K562 (cell line): ENCODE data around the gene ERBB4. TPM values are rescaled to one million over a fixed set of nuclear protein-coding genes. Genes with fewer than 3 reads are reported as not detected.

Experiments used
- ATAC-seq: fragments of 200-7000 bp; cut with Tn5 transposase; 3 replicates; pipeline ENCODE4 v1.9.1; 2020; ENCODE audit warnings: moderate library complexity
- BruUV-seq: library from RNA; stranded (reverse); fragments of 400-500 nt; replicated peaks from 2 replicates; lab custom pipeline; 2021; lab: Mats Ljungman, UMichigan
- CTCF ChIA-PET: fragments of 300-600 bp; formaldehyde crosslinking; extraction: SDS; loops from one replicate; lab custom pipeline; 2021; ENCODE audit warnings: low intra/inter-chr PET ratio; lab: Yijun Ruan, JAX
- POLR2A ChIA-PET: fragments of 300-600, 350-650 bp; sonication (Branson Sonifier 250); formaldehyde crosslinking; extraction: SDS; loops from one replicate; lab custom pipeline; 2021; ENCODE audit warnings: antibody characterized with exemption, inconsistent platforms; lab: Yijun Ruan, JAX
- DNase-seq, 4 experiments: peaks; one replicate each; pipeline versions ENCODE4 v3.0.0 to v3.0.0-alpha.2; 2011 to 2018; ENCODE audit warnings: low spot score in 3 of 4, mixed read lengths in 3 of 4; ENCODE audit errors: extremely low read depth in 1 of 4
- FAIRE-seq: peaks from 2 replicates; lab custom pipeline; 2011; peaks lifted over from hg19 to GRCh38; lab: Jason Lieb, UNC
- H2AFZ ChIP-seq: 2 replicates; pipeline ENCODE4 v1.6.0; 2011; ENCODE audit warnings: low read depth, low read length, control low read depth, inconsistent platforms
- H3K27ac ChIP-seq: fragments of 200-600 bp; 3 replicates; pipeline ENCODE4 v1.8.0; 2011; ENCODE audit warnings: low read depth, mild to moderate bottlenecking, control low read depth, inconsistent platforms, low read length, moderate library complexity, mixed read lengths; ENCODE audit errors: extremely low read depth
- H3K27me3 ChIP-seq, 2 experiments: fragments of 300-600 bp in 1 of 2; 2 replicates in 1 of 2; 3 replicates in 1 of 2; pipeline versions ENCODE4 v1.6.0 to v1.8.0; 2011; ENCODE audit warnings: inconsistent platforms in 2 of 2, low read length in 2 of 2, mild to moderate bottlenecking in 1 of 2, mixed read lengths in 1 of 2, moderate library complexity in 1 of 2; ENCODE audit not compliant: control insufficient read depth in 2 of 2, insufficient read depth in 2 of 2
- H3K36me3 ChIP-seq: fragments of 300-600 bp; 3 replicates; pipeline ENCODE4 v1.8.0; 2011; ENCODE audit warnings: mild to moderate bottlenecking, low read length, inconsistent platforms; ENCODE audit not compliant: control insufficient read depth, insufficient read depth
- H3K4me1 ChIP-seq, 2 experiments: fragments of 200-600 bp in 1 of 2; replicated peaks in 1 of 2; 2 replicates in 1 of 2; 3 replicates in 1 of 2; pipeline versions ENCODE4 v1.5.1 to v1.8.0; 2011; ENCODE audit warnings: inconsistent platforms in 2 of 2, low read length in 2 of 2, mild to moderate bottlenecking in 1 of 2, mixed read lengths in 1 of 2, moderate library complexity in 1 of 2; ENCODE audit not compliant: control insufficient read depth in 2 of 2, insufficient read depth in 2 of 2
- H3K4me2 ChIP-seq: 2 replicates; pipeline ENCODE4 v1.6.1; 2011; ENCODE audit warnings: low read length, control low read depth, inconsistent platforms, mixed read lengths; ENCODE audit not compliant: insufficient read depth
- H3K4me3 ChIP-seq: fragments of 200-600 bp; sonication (generic), shearing (Covaris generic); 2 replicates; pipeline ENCODE4 v1.5.1; 2016; ENCODE audit warnings: control low read depth, inconsistent platforms
- H3K79me2 ChIP-seq: fragments of 200-600 bp; 3 replicates; pipeline ENCODE4 v1.8.0; 2011; ENCODE audit warnings: low read length, inconsistent platforms; ENCODE audit not compliant: control insufficient read depth, insufficient read depth
- H3K9ac ChIP-seq, 2 experiments: 2 replicates each; pipeline versions ENCODE4 v1.6.0 to v1.6.1; 2011; ENCODE audit warnings: low read depth in 2 of 2, low read length in 2 of 2, control low read depth in 1 of 2, inconsistent platforms in 1 of 2, mild to moderate bottlenecking in 1 of 2, mixed read lengths in 1 of 2; ENCODE audit not compliant: insufficient read depth in 1 of 2
- H3K9me1 ChIP-seq: one replicate; pipeline ENCODE4 v1.6.0; 2011; ENCODE audit warnings: inconsistent platforms, mild to moderate bottlenecking, low read length, moderate library complexity; ENCODE audit not compliant: control insufficient read depth, insufficient read depth
- H3K9me3 ChIP-seq: replicated peaks from 2 replicates; pipeline ENCODE4 v1.5.1; 2011; ENCODE audit warnings: low read depth, low read length, inconsistent platforms; ENCODE audit not compliant: control insufficient read depth, insufficient read depth
- H4K20me1 ChIP-seq: replicated peaks from 2 replicates; pipeline ENCODE4 v1.6.1; 2011; ENCODE audit warnings: low read length, inconsistent platforms, mixed read lengths; ENCODE audit not compliant: control insufficient read depth, insufficient read depth
- ATF3 ChIP-seq, 2 experiments: fragments of 450-650 bp in 1 of 2; sonication (generic) in 1 of 2; formaldehyde crosslinking in 1 of 2; IDR thresholded peaks in 1 of 2; conservative IDR thresholded peaks in 1 of 2; 2 replicates each; pipeline versions ENCODE4 v1.6.1 to v1.8.1; 2016 to 2023; ENCODE audit warnings: mild to moderate bottlenecking in 2 of 2, moderate library complexity in 2 of 2, inconsistent platforms in 1 of 2, missing genetic modification reagents in 1 of 2
- BRF2 ChIP-seq: IDR thresholded peaks from 3 replicates; pipeline ENCODE4 v1.6.1; 2011; ENCODE audit warnings: borderline replicate concordance, mild to moderate bottlenecking; ENCODE audit not compliant: insufficient read length, insufficient read depth
- CTCFL ChIP-seq: IDR thresholded peaks from 2 replicates; pipeline ENCODE4 v1.6.1; 2011; ENCODE audit warnings: borderline replicate concordance, low read depth, mild to moderate bottlenecking, moderate library complexity, low read length; ENCODE audit not compliant: insufficient read depth, poor library complexity, severe bottlenecking
- HOMEZ ChIP-seq: fragments of 250-450 bp; sonication (Bioruptor Pico); IDR thresholded peaks from 2 replicates; pipeline ENCODE4 v1.4.0; 2020; ENCODE audit warnings: mild to moderate bottlenecking, moderate library complexity
- JUND ChIP-seq, 2 experiments: IDR thresholded peaks; 2 replicates in 1 of 2; 3 replicates in 1 of 2; pipeline ENCODE4 v1.6.1; 2011; ENCODE audit warnings: borderline replicate concordance in 2 of 2, low read depth in 2 of 2, low read length in 2 of 2, improper control_type of control experiment in 1 of 2, missing biosample characterization in 1 of 2, missing genetic modification characterization in 1 of 2, missing genetic modification reagents in 1 of 2
- RFX7 ChIP-seq: fragments of 250-450 bp; sonication (Bioruptor Pico); IDR thresholded peaks from 2 replicates; pipeline ENCODE4 v1.5.1; 2021; ENCODE audit warnings: mild to moderate bottlenecking
- TSHZ1 ChIP-seq: fragments of 250-450 bp; sonication (Bioruptor Pico); IDR thresholded peaks from 2 replicates; pipeline ENCODE4 v1.4.0; 2020; ENCODE audit warnings: mild to moderate bottlenecking, moderate library complexity
- ZNF589 ChIP-seq: fragments of 200-800 bp; sonication (Bioruptor generic); IDR thresholded peaks from 2 replicates; pipeline ENCODE4 v1.6.1; 2016; ENCODE audit warnings: low read depth, missing genetic modification characterization, missing compliant biosample characterization
- ZNF830 ChIP-seq: fragments of 250-450 bp; sonication (Bioruptor Pico); IDR thresholded peaks from 2 replicates; pipeline ENCODE4 v1.5.0; 2021; ENCODE audit warnings: mild to moderate bottlenecking
- WGBS: fragments of 100-300 bp; shearing (Covaris generic); methylation state at CpG from one replicate; pipeline ENCODE4 v1.1.6; 2016; ENCODE audit warnings: low coverage, mixed read lengths; ENCODE audit not compliant: insufficient coverage; ENCODE audit errors: missing lambda C conversion rate; 5-methylcytosine and 5-hydroxymethylcytosine counted together
- in situ Hi-C: fragments of 300-500 bp; cut with MboI; formaldehyde crosslinking; loops from 4 replicates; pipeline ENCODE4 v1.15.0; 2018; ENCODE audit warnings: inconsistent platforms, mixed read lengths
- intact Hi-C: fragments of 100-400 bp; cut with micrococcal nuclease; formaldehyde crosslinking; loops from 2 replicates; pipeline ENCODE4 v1.14.2; 2022
- polyA plus RNA-seq, 8 experiments: library from polyadenylated mRNA; depleted of rRNA in 4 of 8; stranded (reverse) in 5 of 8; unstranded in 3 of 8; fragments of >200 nt; fragmentation: Nextera tagmentation in 2 of 8; fragmentation: Illumina TruSeq in 1 of 8; extraction: Ambion mirVana in 2 of 8; extraction: Trizol in 1 of 8; gene quantifications; 2 replicates each; pipeline versions ENCODE4 v1.2.1 to v1.2.3, GENCODE V29; 2011 to 2014; ENCODE audit warnings: inconsistent platforms in 1 of 8, missing spikeins in 1 of 8
- total RNA-seq, 7 experiments: library from RNA; depleted of rRNA in 6 of 7; stranded (reverse); fragments of >200 nt in 6 of 7; fragmentation: Illumina TruSeq in 2 of 7; extraction: Trizol in 2 of 7; gene quantifications; 2 replicates each; pipeline versions ENCODE4 v1.2.1 to v1.2.3, GENCODE V29; 2011 to 2021; ENCODE audit warnings: low replicate concordance in 1 of 7

Gene ERBB4
- total and polyA plus RNA-seq, 9 of the 15 experiments (the other 6 are each of a cell fraction or from before 2014, with no cell fraction given) = not detected

- TF ChIP-seq ZNF830 (no peak), TSHZ1 (CRISPR knock-in tag) (no peak)
Measured at GRCh38 chr2:212259226-212259625, 279.4 kb downstream of the ERBB4 start (continued).

- no peaks in the 10 kb centered on the region for H4K20me1 ChIP-seq
- CTCF ChIA-PET = no interaction called here
- no peaks in the 10 kb centered on the region for H3K9me1 ChIP-seq
- H3K27me3 ChIP-seq = no peaks in the 10 kb centered on the region
- FAIRE-seq (no peak), ATAC-seq (no peak), DNase-seq (no peak)
- no peak overlapping the region for H2AFZ ChIP-seq
- H3K79me2 ChIP-seq = no peaks in the 10 kb centered on the region
- intact Hi-C loops = no loop called here
- POLR2A ChIA-PET = no interaction called here
- WGBS = 0% methylated on average over 4 of the region's 5 CpGs
- no peaks in the 10 kb centered on the region for H3K36me3 ChIP-seq
- H3K4me1 ChIP-seq = no peaks in the 10 kb centered on the region
- H3K4me3 ChIP-seq = no peak overlapping the region
- no peak overlapping the region for H3K27ac ChIP-seq
- in situ Hi-C loops = no loop called here
- no peak overlapping the region for H3K4me2 ChIP-seq
- no peak overlapping the region for H3K9ac ChIP-seq
- 0 out of 2 replicates have a peak, but pooled peaks cover 1% of the 10 kb centered on the region for H3K9me3 ChIP-seq
- BruUV-seq = no TSS peak
- no peak for TF ChIP-seq ATF3 (IDR thresholded peaks at IDR 0.05)
- no peak for TF ChIP-seq ATF3 (CRISPR knock-in tag; conservative IDR thresholded peaks at IDR 0.05)
- TF ChIP-seq CTCFL = no peak
- no peak for TF ChIP-seq RFX7 (CRISPR knock-in tag)
- TF ChIP-seq ZNF589 = no peak
- no peak for TF ChIP-seq JUND (IDR thresholded peaks at IDR 0.05; ENCODE audit: borderline replicate concordance, low read depth, low read length)
- no peak for TF ChIP-seq JUND (tag; IDR thresholded peaks at IDR 0.05; ENCODE audit: borderline replicate concordance, low read depth, low read length)
- no peak for TF ChIP-seq BRF2
- no peak for TF ChIP-seq HOMEZ (CRISPR knock-in tag)
Measured at GRCh38 chr2:212254339-212254738, 284.3 kb downstream of the ERBB4 start.
